Stimulated activated CD4-positive, alpha-beta T cell treated with anti-CD3 and anti-CD28 coated beads, Interleukin-1b, Interleukin-23, amount 100 ng/mL, for 24 hours (primary cell): ENCODE measurements around the gene PSMB3.
"Not testable (repeated sequence)": the region's sequence is repeated elsewhere in the genome, so short reads cannot be mapped to it uniquely, and the experiment has no call there.

Experiments
- DNase-seq, 4 experiments: peaks; one replicate each; pipeline ENCODE4 v3.0.0-alpha.2; 2020; ENCODE audit warnings: low read depth in 4 of 4, low spot score in 1 of 4

Gene PSMB3

DNA sequence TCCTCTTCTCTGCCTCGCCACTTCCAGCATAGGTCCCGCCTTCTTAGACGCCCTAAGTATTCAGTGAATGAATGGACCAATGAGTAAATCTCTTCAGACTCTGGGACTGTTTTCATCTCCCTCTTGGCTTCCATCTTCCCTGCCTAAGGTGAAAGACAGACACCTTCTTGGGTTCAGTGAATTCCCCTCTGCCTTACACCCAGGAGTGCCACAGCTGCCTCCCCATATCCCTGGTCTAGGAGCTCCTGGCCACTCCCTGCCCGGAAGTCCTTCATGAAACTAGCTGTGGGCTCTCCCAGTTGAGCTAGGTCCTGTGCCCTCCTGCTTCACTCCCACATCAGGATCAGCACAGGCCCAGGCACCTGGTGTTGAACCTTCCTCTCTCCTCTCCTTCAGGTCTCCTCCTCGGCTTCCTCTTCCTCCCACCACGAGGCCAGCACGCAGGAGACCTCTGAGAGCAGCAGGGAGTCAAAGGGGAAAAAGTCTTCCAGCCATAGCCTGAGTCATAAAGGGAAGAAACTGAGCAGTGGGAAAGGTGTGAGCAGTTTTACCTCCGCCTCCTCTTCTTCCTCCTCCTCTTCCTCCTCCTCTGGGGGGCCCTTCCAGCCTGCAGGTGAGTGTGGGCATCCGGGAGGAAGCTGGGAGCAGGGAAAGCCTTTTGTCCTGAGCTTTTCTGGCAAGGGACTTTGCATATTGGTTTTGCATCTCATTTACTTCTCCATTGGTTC, 37.2 kb upstream of the PSMB3 start:
- no peak for DNase-seq

DNA sequence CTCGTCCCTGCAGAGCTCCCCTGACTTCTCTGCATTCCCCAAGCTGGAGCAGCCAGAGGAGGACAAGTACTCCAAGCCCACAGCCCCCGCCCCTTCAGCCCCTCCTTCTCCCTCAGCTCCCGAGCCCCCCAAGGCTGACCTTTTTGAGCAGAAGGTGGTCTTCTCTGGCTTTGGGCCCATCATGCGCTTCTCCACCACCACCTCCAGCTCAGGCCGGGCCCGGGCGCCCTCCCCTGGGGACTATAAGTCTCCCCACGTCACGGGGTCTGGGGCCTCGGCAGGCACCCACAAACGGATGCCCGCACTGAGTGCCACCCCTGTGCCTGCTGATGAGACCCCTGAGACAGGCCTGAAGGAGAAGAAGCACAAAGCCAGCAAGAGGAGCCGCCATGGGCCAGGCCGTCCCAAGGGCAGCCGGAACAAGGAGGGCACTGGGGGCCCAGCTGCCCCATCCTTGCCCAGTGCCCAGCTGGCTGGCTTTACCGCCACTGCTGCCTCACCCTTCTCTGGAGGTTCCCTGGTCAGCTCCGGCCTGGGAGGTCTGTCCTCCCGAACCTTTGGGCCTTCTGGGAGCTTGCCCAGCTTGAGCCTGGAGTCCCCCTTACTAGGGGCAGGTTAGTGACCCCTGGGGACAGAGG, 36.1 kb upstream of the PSMB3 start:
- no peak for DNase-seq

DNA sequence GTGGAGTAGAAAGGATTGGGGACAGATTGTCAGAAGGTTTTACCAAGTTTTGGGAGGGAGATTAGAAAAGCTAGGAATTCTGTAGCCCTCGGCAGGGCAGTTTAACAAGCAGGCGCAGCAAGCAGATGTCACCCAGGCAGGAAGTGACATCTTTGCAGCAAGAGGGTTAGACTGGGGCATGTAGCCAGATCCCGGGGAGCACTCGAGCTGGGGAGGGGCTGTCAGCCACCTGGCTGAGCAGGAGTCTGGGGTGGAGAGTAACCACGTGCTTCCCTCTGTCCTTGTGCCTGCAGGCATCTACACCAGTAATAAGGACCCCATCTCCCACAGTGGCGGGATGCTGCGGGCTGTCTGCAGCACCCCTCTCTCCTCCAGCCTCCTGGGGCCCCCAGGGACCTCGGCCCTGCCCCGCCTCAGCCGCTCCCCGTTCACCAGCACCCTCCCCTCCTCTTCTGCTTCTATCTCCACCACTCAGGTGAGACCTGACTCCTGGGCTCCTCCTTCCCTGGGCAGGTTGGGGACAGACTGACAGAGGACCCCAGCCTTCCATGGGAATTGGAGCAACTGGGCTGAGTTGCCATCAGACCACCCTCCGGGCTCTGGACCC, 35.3 kb upstream of the PSMB3 start:
- no peak for DNase-seq

DNA sequence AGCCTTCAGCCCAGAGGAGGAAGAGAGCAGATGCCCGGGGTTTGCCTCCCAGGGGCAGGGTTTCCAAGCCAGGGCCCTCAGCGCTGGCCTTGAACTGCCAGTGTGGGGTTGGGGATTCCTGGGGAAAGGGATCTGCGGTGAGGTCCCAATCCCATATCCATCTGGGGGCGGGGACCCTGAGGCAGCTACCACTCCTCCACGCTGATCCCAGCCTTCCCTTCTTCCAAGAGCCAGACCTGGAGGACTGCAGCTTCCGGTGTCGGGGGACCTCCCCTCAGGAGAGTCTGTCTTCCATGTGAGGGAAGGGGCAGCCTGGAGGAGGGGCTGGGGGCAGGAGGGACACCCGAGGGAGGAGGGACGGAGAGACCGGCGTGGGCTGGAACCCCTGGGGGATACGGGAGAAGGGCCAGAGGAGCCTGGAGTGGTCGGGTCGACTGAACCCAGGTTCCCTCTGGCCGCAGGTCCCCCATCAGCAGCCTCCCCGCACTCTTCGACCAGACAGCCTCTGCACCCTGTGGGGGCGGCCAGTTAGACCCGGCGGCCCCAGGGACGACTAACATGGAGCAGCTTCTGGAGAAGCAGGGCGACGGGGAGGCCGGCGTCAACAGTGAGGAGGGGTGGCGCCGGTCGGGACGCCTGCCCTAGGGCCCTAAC, 33.1 kb upstream of the PSMB3 start:
- DNase-seq: no peak

DNA sequence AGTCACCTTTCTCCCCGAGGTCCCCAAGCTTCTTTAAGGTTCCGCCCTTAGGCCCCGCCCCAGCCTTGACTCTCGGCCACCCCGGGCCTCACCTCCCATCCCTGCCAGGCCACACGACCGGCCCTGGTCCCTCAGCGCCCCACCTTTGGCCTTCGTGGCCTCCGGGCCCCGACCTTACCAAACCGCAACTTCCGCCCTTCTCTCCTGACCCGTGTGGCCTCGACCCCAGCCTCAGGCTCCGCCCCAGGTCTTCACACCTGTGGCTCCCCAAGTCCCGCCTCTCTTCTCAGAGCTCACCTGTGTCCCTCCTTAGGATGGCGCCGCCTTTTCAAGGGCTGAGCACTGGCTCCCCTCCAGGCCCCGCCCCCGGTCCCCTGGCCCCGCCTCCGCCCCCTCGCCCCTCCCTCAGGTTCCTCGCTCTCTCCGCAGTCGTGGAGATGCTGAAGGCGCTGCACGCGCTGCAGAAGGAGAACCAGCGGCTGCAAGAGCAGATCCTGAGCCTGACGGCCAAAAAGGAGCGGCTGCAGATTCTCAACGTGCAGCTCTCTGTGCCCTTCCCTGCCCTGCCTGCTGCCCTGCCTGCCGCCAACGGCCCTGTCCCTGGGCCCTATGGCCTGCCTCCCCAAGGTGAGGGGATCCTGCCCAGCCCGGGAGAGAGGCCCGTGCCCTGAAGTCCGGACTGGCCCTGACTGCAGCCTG, 32.4 kb upstream of the PSMB3 start:
- no peak for DNase-seq

DNA sequence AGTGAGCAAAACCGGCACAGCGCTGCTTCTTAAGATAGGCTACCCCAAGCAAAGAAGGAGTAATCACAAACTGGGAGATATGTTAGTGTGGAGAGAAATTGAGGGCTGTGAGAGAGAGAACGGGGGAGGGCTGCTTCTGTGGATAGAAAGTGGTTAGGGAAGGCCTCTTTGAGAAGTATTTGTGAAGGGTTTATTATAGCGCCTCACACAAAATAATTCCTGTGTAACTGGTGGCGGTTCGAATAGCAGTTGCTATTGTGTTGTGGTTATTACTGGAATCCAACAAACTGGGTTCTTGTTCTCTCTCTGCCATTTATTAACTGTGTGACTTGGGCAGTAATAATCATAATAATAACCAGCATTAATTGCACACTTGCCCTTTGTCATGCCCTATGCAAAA, 31.6 kb upstream of the PSMB3 start:
- no peak for DNase-seq

DNA sequence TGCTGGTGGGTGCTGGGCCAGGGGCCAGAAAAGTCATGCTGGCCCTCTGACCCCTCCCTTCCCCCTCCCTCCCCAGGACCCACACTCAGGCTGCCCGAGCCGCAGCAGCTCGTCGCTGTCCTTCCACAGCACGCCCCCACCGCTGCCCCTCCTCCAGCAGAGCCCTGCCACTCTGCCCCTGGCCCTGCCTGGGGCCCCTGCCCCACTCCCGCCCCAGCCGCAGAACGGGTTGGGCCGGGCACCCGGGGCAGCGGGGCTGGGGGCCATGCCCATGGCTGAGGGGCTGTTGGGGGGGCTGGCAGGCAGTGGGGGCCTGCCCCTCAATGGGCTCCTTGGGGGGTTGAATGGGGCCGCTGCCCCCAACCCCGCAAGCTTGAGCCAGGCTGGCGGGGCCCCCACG, 30.7 kb upstream of the PSMB3 start:
- no peak for DNase-seq

DNA sequence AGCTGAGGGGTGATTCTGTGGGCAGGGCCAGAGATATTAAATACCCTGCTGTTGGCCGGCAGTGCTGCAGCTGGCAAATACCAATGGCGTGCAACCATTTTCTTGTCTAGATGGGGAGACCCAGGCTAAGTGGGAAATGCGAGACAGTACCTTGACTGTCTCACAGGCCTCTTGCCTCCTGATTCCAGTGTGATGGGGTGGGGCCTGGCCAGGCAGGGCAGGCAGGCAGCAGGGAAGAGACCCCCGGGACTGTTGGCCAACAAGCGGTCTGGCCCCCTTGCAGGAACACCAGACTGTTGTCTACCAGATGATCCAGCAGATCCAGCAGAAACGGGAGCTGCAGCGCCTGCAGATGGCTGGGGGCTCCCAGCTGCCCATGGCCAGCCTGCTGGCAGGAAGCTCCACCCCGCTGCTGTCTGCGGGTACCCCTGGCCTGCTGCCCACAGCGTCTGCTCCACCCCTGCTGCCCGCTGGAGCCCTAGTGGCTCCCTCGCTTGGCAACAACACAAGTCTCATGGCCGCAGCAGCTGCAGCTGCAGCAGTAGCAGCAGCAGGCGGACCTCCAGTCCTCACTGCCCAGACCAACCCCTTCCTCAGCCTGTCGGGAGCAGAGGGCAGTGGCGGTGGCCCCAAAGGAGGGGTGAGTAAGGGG, 28.1 kb upstream of the PSMB3 start:
- no peak for DNase-seq

DNA sequence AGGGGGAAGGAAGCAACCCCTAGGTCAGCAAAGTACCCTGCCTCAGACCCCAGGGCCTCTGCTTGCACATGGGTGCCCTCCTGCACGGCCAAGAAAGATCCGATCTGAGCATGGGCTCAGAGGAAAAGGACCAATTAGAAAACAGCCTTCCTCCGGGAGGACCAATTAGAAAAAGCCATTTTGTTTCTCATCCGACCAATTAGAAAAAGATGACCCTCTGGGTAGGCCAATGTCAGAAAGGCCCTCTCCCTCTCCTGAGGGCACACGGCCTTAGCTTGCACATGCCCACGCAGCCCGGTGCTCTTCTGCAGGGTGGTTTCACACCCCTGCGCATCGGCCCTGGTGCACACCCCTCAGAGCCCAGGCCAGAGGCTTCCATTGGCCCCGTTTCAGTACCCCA, 27.5 kb upstream of the PSMB3 start:
- DNase-seq: no peak

DNA sequence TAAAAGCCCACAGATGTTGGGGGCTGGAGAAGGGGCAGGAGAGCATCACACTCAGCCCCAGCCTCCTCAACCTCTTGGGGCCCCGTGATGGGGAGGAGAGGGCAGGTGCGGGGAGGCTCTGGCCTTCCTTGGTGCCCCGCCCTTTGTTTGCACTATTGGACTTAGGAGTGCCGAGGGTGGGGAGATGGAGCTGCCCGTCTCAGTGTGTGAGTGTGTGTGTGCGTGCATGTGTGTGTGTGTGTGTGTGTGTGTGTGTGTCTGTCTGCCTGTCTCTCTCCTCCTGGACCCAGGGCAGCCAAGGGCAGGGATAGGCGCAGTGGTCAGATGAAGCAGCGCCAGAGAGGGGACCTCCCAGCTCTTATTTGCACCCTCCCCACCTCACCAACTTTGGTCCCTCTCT, 26.4 kb upstream of the PSMB3 start:
- DNase-seq: not testable (repeated sequence)

DNA sequence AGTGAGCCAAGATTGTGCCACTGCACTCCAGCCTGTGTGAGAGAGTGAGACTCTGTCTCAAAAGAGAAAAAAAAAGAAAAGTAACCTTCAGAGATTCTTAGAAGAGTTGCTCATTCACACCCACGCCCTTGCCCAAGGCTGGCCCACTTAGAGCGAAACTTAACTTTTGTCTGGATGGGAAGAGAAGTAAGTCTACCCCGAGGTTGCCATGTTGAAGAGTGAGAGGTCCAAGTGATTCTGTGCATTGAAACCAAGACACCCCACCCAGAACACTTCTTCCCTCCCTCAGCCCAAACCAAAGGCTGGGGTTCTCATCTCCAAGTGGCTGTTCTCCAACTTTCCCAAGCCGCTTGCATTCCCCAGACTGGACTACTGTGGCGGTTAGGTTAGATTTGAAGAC, 24.8 kb upstream of the PSMB3 start:
- DNase-seq: peak in 2 of 4 experiments; percentile 38 to 79

DNA sequence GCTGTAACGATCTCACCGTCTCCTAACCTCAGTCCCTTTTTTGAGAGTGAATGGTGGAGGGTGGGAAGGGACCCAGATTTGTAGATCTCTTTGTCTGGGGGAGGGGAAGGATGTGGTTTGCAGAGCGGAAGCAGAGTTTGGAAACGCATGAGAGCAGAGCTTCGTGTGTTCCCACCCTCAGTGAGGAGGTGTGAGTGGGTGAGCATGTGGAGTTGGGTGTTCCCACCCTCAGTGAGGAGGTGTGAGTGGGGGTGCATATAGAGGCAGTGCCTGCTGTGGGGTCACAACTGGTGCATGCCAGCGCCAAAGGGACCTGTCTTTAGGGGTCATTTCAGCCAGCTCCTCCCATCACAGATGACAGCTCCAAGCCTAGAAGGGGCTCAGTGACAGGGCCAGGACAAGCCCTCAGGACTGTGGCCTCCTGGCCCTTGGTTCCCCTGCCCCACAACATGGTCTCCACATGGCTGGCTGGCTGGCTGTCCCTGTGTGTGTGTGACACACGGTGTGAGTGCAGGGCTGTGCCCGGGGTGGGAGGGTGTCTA, 24.2 kb upstream of the PSMB3 start:
- DNase-seq: no peak

DNA sequence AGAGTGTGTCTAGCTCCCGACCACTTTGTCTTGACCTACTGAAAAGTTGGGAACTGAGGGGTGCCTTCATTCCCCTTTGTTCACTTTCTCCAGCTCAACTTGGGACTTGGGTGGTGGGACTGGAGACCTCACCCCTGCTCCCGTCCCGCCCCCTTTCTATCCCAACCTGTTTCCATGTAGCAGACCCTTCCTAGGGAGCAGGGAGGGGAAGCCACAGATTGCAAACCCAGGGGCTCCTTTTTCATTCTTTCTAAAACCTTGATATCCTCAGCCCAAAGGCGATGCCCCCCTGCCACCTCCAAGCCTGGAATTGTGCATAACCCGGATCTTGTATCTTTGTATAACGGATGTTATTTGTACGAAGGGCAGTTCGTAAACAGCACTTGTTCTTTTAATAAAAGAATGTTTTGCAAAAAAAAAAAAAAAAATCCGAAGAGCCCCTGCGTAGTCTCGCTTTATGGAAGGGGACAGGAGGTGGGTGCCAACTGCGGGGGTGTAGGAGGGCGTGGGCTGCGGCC, 23.1 kb upstream of the PSMB3 start:
- DNase-seq: no peak

DNA sequence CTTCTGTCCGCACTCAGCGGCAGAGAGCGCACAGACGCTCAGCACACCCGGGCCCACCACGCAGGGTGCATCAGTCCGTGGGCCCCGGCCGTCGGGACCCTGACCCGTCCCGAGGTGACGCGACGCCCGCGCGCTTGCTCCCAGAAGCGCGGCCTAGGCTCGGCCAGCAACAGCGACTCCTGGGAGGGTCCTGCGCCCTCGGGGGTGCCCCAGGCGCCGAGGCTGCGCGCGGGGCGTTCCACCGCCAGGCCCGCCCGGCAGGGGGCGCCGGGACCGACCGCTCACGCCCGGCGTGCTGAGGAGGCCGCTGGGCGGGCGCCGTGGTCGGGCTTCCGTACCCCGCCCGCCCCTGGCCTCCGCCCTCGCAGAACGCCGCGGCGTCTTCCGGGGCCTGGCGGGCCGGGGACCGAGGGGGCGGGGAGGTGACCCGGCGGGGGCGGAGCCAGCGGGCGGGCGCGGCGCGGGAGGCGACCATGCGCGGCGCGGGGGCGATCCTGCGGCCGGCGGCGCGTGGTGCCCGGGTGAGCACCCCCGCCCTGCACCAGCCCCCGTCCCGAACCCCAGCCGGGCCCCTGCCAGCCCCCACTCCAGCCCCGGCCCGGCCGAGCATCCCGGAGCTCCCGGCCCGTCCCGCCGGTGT, 22.5 kb upstream of the PSMB3 start, which contains the start of gene CISD3:
Gene CISD3, plus strand, starts transcription at position 456 of the 640 bp plus-strand sequence. Its CDS starts 18 bp downstream, at position 474.
- peak in 3 of 4 experiments; percentile 74 to 86 (median 76) for DNase-seq

DNA sequence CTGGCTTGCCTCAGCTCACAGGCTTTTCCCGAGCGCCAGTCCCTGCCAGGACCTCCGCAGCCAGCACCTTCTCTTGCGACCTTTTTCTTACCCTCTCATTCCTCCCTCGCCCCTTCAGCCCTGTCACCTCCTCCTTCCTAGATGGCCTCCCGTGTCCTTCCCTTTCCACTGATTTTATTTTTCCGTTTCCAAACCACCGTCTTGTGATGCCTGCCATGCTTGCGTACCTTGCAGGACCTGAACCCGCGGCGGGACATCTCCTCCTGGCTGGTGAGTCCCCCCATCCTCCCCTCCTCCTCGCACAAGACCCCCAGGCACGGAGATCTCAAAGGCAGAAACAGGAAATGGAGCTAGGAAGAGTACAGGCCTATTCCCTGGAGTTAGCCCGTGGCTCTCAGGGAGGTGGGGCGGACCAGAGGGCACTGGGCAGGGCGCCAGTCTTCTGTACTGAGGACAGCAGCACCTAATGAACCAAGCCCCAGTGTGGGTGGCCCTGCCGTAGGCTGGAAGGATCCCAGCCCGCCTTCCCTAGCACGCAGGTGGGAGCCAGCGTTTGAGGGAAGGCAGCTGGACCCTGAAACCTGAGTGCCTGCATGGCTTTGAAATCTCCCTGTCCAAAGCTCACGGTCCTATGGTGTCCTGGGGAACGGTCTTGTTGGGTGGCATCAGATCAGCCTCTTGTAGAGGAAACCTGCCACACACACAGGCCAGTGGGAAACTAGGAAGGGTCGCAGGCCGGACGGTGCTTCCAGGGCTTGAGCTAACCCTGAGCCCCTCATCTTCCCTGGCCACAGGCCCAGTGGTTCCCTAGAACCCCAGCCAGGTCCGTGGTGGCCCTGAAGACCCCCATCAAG, 21.8 kb upstream of the PSMB3 start:
- DNase-seq: no peak

DNA sequence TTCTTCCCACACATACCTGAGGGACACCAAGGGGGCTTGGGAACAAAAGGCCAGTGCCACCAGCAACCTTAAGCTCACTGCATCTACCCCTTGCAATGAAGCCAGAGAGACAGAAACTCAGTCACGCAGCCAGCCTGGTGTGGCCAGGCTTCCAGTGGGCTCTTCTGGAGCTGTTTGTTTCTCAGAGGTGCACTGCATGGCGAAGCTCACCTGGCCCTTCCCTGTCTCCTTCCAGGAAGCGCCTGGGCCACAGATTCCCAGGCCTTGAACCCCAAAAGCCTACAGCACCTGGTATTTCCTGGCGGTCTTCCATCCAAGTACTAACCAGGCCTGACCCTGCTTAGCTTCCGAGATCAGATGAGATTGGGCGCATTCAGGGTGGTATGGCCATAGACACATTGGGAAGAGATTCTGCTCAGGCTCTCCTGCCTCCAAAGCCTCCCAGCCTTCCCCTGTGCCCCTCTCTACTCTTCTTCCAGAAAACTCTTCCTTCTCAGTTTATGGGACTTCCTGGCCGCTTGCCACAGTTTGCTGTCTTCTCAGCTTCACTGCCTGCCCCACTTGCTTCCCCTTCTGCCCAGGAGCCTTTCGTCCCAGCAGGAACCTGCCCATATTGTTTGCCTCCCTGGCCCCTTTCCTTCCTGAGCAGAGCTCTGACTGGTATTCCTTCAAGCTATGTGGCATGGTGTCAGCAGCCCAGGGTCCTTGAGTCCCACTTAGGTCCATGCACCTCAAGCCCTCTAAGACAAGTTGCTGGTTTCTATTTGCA, 20.8 kb upstream of the PSMB3 start:
- DNase-seq: no peak

DNA sequence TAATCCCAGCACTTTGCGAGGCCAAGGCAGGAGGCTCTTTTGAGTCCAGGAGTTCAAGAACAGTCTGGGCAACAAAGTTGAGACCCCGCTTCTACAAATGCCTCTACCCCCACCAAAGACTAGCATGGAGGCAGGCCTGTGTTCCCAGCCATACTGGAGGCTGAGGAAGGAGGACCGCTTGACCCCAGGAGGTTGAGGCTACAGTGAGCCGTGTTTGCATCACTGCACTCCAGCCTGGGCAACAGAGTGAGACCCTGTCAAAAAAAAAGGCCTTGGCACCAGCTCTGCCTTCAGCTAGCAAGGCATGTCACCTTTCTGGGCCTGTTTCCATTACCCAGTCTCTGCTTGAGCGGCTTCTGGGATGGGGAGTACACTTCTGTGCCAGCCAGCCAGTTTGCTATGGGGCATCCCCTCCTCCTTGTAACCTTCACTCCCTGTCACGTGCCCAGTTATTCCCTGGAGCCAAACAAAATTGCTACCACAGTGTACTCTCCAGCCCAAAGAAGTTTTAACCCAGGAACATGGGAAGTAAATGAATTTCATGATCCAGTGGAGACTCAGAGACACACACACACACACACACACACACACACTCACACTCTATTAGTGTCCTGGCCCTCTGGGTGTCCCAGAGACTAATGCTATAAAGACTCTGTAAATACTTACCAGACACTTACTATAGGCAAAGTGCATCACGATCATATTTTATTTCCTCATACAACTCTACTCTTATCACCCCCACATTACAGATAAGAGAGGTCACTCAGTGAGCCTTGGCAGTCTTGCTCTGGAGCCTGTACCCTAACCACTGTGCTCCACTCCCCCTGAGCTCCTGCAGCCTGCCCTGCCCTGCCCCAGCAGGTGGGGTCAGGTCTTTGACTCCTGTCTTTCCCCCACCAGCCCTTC, 19.9 kb upstream of the PSMB3 start:
- no peak for DNase-seq
